ENCODE results near the gene TPD52L2. TPM values are rescaled to one million over a fixed set of nuclear protein-coding genes. Genes with fewer than 3 reads are reported as not detected.

Gene TPD52L2
- polyA plus RNA-seq, 3 donors: 137 to 167 (median 144) TPM

- H3K36me3 ChIP-seq (replicated peaks in 1 of 2; ENCODE audit: control insufficient read depth in 1 of 2, insufficient read depth in 2 of 2, low read length in 2 of 2): no peaks in the 10 kb centered on the region
- Mint-ChIP-seq H3K4me3 (peak overlapping the region in 1 of 2 donors; percentile 56), H3K9me3 (peaks cover 0 to 20% (median 7%) of the 10 kb centered on the region in 7 donors), H3K36me3 (peaks cover 0 to 8% of the 10 kb centered on the region in 2 donors), H3K4me1 (peaks cover 9% of the 10 kb centered on the region), H3K27ac (no peak overlapping the region), H3K27me3 (ENCODE audit: low read depth in 3 of 3) (peaks cover 51 to 64% (median 59%) of the 10 kb centered on the region in 3 donors)
- no peak for DNase-seq
- under 1% methylated on average over 55 of the region's 55 CpGs for WGBS (ENCODE audit: insufficient coverage)
- H2AFZ ChIP-seq (ENCODE audit: insufficient read depth, low read depth, low read length, poor library complexity, severe bottlenecking): peak overlapping the region; percentile 65
- intact Hi-C loops (cut with micrococcal nuclease): no loop called here
- H3K9me3 ChIP-seq (replicated peaks in 1 of 2; ENCODE audit: control insufficient read depth in 1 of 2, insufficient read depth in 1 of 2, low read length in 2 of 2): peaks cover 2 to 12% of the 10 kb centered on the region in 2 donors
- H3K4me3 ChIP-seq (replicated peaks in 1 of 3; ENCODE audit: low read depth in 2 of 3, low read length in 3 of 3): peak overlapping the region in 2 of 3 experiments; percentile 18 to 72
- peaks cover 28 to 58% of the 10 kb centered on the region in 2 donors for H3K27me3 ChIP-seq (ENCODE audit: control insufficient read depth in 2 of 2, insufficient read depth in 2 of 2, low read length in 2 of 2)
- peaks cover 11% of the 10 kb centered on the region for H4K20me1 ChIP-seq (ENCODE audit: insufficient read depth, low read length)
- no peaks in the 10 kb centered on the region for H3K79me2 ChIP-seq (ENCODE audit: insufficient read depth, low read length)
- H3K27ac ChIP-seq (ENCODE audit: low read depth in 1 of 2, low read length in 2 of 2): no peak overlapping the region
- H3K4me2 ChIP-seq (replicated peaks; ENCODE audit: extremely low read depth, low read length, poor library complexity, severe bottlenecking): peak overlapping the region; percentile 82
- no peak for TF ChIP-seq CTCF (IDR thresholded peaks at IDR 0.05)
- peak overlapping the region; percentile 27 for H3K9ac ChIP-seq (ENCODE audit: insufficient read depth, low read length, poor library complexity, severe bottlenecking)
- H3K4me1 ChIP-seq (ENCODE audit: control insufficient read depth in 1 of 2, insufficient read depth in 2 of 2, low read length in 2 of 2): peaks cover 9 to 21% of the 10 kb centered on the region in 2 donors
Measured at GRCh38 chr20:63831646-63831992, 33.5 kb upstream of the TPD52L2 start.

GRCh38 chr20:63831993-63832686 lies 32.9 kb upstream of the TPD52L2 start:
- peak overlapping the region; percentile 27 for H3K9ac ChIP-seq (ENCODE audit: insufficient read depth, low read length, poor library complexity, severe bottlenecking)
- H3K9me3 ChIP-seq (replicated peaks in 1 of 2; ENCODE audit: control insufficient read depth in 1 of 2, insufficient read depth in 1 of 2, low read length in 2 of 2): peaks cover 0 to 12% of the 10 kb centered on the region in 2 donors
- Mint-ChIP-seq H3K4me3 (peak overlapping the region; percentile 56 to 69), H3K4me1 (peaks cover 9% of the 10 kb centered on the region), H3K9me3 (peaks cover 0 to 15% (median 6%) of the 10 kb centered on the region in 7 donors), H3K27ac (no peak overlapping the region), H3K36me3 (peaks cover 0 to 8% of the 10 kb centered on the region in 2 donors), H3K27me3 (ENCODE audit: low read depth in 3 of 3) (peaks cover 46 to 59% (median 54%) of the 10 kb centered on the region in 3 donors)
- H4K20me1 ChIP-seq (ENCODE audit: insufficient read depth, low read length): peaks cover 11% of the 10 kb centered on the region
- intact Hi-C loops (cut with micrococcal nuclease): no loop called here
- H2AFZ ChIP-seq (ENCODE audit: insufficient read depth, low read depth, low read length, poor library complexity, severe bottlenecking): peak overlapping the region; percentile 65
- H3K4me2 ChIP-seq (replicated peaks; ENCODE audit: extremely low read depth, low read length, poor library complexity, severe bottlenecking): peak overlapping the region; percentile 82
- H3K79me2 ChIP-seq (ENCODE audit: insufficient read depth, low read length): no peaks in the 10 kb centered on the region
- no peak for DNase-seq
- H3K27ac ChIP-seq (ENCODE audit: low read depth in 1 of 2, low read length in 2 of 2): no peak overlapping the region
- WGBS (ENCODE audit: insufficient coverage): 20% methylated on average over 72 of the region's 76 CpGs
- no peak for TF ChIP-seq CTCF (IDR thresholded peaks at IDR 0.05)
- H3K27me3 ChIP-seq (ENCODE audit: control insufficient read depth in 2 of 2, insufficient read depth in 2 of 2, low read length in 2 of 2): peaks cover 28 to 52% of the 10 kb centered on the region in 2 donors
- no peaks in the 10 kb centered on the region for H3K36me3 ChIP-seq (replicated peaks in 1 of 2; ENCODE audit: control insufficient read depth in 1 of 2, insufficient read depth in 2 of 2, low read length in 2 of 2)
- H3K4me3 ChIP-seq (replicated peaks in 1 of 3; ENCODE audit: low read depth in 2 of 3, low read length in 3 of 3): peak overlapping the region in 2 of 3 experiments; percentile 18 to 72
- peaks cover 9 to 21% of the 10 kb centered on the region in 2 donors for H3K4me1 ChIP-seq (ENCODE audit: control insufficient read depth in 1 of 2, insufficient read depth in 2 of 2, low read length in 2 of 2)
